HG03354 (cell line): ENCODE measurements around the gene ENTPD2.
A peak's percentile ranks its signal among the peaks of the same experiment; 100 is the strongest.
"Not testable (repeated sequence)": the region's sequence is repeated elsewhere in the genome, so short reads cannot be mapped to it uniquely, and the experiment has no call there.

Experiments
- ATAC-seq: cut with Tn5 transposase; IDR thresholded peaks from one replicate; pipeline ENCODE4 v1.9.1; 2021; ENCODE audit warnings: mild to moderate bottlenecking; ENCODE audit not compliant: unreplicated experiment, poor library complexity, severe bottlenecking

ENTPD2 gene

DNA sequence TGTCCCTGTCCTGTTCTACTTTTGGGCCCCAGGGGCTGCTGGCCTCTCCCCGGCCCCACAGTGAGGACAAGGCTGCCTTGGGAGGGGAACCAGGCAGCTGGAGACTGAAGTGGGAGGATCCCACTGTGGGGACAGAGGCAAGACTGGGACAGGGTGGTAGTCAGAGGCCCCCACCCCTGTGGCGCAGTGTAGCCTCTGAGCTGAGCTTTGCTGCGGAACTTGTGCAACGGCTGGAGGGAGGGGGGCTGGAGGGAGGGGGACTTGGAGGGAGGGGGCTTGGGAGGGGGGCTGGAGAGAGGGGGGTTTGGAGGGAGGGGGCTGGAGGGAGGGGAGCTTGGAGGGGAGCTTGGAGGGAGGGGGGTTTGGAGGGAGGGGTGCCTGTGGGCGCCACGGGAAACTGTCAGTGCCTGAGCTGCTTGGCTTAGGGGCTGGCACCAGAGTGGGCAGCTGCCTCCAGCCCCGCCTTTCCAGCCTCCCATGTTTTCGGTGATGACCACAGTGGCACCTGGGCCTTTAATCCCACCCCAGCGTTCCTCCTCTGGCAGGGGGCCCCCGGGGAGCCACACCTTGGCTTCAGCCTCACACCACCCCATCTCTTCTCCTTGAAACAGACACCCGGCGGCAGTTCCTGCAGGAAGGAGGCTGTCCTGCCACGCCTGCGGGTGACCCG is 19.7 kb downstream of the ENTPD2 start:
- no peak for ATAC-seq

DNA sequence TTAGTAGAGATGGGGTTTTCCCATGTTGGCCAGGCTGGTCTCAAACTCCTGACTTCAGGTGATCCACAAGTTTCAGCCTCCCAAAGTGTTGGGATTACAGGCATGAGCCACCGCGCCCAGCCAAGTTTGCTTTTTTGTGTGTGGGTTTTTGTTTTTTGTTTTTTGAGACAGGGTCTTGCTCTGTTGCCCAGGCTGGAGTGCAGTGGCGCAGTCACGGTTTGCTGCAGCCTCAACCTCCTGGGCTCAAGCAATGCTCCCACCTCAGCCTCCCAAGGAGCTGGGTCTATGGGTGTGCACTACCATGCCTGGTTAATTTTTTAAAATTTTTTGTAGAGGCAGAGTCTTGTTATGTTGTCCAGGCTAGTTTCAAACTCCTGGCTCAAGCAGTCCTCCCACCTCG is 20.4 kb downstream of the ENTPD2 start:
- ATAC-seq, result not testable (repeated sequence)

DNA sequence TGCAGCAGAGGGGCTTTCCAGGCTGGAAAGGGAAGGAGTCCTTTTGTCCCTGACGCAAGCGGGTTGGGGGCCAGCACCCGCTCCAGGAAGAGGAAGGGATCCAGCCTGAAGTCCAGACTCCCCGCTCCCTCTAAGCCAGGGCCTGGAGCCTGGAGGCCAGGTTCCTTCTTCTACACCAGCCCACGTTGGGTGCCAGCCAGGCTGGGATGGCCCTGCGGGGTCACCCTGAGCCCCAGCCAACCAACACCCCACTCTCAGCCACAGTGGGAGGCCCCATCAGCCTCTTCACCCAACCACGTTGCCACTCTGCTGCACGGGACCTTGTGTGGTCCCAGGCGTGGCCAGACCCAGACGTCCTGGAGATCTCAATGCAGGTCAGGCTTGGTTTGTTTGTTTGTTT is 21.0 kb downstream of the ENTPD2 start:
- ATAC-seq, result no peak

DNA sequence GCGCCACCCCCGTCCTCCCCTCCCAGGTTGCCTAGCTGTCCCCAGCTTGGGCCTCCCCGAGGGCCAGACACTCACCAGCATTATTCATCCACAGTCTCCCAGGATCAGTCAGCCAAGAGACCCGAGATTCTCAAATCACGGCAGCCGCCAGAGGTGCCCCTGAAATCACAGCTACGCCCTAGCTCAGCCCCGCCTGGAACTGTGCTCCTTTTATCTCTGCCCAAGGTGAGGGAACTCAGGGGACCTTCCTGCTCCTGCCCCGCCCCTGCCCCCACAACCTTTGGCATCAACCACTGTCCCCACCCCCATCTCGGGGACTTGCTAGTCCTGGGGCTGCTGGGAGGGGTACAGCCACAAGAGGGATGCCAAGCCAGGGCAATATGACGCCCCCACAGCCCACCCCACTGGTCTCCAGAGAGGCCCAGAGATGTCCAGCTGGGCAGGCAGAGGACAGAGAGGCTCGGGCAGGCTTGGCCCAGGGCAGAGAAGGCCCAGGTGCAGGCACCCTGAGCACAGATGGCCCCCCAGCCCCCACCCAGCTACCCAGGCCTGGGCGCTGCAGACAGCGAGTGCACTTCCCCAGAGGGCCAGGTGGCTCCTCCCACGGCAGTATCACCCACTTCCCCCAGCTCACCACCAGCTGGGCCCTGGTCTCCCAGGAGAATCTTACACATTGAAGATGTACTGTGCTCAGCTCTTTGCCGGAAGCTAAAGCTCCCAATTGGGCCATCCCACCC is 21.8 kb downstream of the ENTPD2 start, which contains the start of gene FUT7:
FUT7 (minus strand) TSS at position 185 of the 737 bp plus-strand sequence; CDS start at position 88, 97 bp downstream.
- ATAC-seq, result no peak

DNA sequence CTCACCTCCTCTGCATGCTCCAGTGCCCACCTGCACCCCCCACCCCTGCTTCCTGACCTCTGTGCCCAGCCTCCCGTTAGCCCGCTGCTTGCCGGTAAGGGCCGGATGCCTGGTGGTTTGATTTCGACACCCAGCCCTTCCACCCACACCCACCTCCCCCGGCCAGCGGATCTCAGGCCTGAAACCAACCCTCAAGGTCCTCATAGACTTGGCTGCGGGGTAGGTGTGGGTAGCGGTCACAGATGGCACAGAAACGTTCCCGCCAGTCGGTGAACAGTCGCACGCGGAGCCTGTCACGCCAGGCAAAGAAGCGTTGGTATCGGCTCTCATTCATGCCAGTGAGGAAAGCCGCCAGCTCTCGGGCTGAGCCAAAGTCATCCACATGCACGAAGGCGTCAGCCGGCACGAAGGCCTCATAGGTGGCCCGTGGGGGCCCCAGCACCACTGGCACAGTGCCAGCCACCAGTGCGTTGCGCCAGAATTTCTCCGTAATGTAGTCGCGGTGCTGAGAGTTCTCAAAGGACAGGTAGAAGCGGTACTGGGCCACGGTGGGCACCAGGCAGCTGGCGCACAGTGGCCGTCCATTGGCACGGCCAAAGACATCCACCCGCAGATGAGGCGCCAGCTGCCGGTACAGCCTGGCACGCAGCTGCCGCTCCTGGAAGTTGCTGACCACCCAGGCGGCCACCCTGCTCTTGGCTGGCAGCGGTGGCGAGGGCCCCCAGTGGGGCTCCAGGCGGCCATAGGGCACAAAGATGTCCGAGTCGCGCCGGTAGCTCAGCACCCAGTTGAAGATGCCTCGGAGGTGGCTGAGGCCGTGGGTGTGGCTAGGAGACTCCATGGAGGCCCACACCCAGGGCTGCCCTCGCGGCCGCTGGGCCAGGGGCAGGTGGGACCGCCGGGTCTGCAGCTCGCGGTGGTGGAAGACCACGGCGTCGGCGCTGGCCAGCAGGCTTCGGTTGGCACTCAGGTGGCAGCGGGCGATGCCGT is 23.0 kb downstream of the ENTPD2 start:
- no peak for ATAC-seq

DNA sequence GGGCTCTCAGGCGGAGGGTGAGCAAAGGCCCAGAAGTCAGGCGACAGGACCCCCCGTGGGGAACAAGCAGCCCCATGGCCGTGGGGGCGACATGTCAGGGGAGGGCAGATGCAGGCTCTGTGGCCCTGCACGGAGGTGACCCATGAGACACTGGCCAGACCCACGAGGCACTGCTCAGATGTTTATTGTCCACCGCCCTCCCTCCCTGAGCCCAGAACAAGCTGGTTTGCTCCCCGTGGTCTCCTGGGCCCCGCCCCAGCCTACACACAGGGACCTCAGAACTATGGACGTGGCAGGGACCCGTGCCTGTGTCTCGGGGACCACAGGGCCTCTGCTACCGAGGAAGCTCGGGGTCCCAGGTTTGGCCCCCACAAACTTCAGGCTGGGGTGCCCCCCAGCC is 23.9 kb downstream of the ENTPD2 start:
- ATAC-seq, result no peak

DNA sequence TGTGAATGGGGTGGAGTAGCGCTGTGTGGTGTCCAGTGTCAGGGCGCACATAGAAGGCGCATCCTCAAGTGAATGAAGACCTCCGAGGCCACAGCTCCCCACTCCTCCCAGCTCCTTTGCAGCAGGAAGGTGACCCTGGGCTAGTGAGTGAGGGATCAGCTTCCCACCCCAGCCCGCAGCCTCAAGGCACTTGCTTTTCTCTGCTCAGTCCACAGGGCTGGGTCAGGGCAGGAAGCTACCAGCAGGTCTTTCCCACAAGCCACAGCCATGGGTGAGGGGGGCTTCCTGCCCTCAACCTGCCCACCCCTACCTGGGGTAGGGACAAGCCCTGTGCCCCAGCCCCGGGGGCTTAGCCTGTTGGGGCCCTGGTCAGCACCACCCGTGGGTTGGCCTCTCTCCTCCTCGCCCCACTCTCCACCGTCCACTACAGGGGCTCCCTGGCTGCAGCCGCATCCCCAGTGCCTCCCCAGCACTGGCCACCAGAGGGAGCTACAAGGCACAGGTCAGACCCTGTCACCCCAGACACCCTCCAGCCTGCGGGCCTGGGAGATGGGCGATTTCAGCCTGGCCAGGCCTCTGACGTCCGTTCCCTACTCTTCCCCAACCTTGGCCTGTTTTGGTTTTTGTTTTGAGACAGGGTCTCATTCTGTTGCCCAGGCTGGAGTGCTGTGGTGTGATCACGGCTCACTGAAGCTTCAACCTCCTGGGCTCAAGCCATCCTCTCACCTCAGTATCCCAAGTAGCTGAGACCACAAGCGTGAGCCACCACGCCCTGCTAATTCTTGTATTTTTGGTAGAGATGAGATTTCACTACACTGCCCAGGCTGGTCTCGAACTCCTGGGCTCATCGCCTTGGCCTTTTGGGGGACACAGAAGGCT is 24.6 kb downstream of the ENTPD2 start:
- peak; percentile 45 for ATAC-seq

DNA sequence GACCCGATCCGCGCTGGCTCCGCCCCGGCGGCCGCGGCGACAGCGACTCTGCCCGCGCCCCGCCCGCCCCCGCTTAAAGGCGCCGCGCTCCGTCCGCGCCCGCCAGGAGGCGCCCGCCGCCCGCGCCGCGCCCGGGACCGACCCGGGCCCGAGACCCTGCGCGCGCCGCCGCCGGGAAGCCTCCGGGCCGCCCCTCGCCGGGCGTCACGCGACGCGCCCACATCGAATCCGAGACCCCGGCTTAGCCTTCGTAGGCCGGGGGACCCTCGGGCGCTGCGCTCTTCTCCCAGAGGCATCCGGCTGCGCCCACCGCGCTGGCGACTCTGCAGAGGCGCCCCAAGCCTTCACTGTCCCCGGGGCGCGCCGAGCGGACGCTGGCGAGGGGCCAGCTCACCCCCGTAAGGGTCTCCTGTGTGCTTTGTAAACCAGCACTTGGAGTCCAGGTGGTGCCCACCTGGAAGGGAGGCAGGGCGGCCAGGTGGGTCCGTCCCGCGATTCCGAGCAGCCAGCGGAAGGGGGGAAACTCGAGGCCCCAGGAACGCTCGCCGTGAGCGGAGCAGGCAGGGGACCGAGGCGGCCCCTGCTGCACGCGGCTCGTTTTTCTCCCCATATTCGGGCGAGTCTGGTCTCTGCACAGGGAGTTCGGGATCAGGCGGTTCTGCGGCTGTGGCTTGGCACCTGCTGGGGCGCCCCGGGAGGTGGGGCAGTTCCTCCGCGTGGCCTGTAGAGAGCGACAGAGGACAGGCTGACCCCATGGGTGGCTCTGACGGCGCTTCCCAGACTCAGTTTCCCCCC is 25.4 kb downstream of the ENTPD2 start:
- ATAC-seq, result peak; percentile 50

DNA sequence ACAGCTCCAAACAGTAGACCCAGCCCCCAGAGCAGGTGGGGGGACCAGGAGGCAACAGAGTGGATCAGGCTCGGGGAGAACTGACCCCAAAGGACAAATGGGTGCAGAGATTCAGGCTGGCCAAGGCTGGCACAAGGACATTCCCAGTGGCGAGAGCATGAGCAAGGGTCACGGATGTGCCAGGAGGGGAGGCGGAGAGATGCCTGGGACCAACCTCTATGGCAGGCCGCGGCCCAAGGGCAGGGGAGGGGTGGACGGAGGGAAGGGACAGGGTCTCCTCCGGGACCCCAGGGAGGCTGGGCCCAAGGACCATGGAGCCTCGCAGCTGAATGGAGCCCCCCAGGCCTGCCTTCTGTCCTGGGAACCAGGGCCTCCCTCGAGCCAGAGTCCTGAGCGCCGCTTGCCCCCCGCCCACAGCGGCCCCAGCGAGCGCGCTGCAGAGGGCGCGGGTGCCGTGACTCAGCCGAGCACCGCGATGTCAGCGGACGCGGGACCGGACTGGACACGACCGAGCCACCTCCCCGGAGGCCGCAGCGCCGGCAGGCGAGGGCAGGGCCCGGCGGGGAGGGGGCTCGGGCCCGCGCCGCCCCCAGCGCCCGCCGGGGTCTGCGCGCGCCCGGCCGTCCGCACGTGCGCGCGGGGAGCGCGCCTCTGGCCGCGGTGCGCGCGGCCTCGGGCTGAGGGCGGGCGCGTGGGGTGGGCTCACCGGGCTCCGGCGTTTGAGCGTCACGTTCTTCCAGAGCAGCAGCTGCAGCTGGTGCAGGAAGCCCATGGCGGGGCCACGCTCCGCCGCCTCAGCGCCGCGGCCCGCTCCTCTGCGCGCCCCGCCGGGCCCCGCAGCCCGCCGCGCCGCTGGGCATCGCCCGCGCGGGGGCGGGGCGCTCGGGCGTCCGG is 26.2 kb downstream of the ENTPD2 start, which contains the start of gene ABCA2:
ABCA2 (minus strand) TSS at position 869 of the 894 bp plus-strand sequence; CDS start at position 772, 97 bp downstream.
- ATAC-seq, result no peak

DNA sequence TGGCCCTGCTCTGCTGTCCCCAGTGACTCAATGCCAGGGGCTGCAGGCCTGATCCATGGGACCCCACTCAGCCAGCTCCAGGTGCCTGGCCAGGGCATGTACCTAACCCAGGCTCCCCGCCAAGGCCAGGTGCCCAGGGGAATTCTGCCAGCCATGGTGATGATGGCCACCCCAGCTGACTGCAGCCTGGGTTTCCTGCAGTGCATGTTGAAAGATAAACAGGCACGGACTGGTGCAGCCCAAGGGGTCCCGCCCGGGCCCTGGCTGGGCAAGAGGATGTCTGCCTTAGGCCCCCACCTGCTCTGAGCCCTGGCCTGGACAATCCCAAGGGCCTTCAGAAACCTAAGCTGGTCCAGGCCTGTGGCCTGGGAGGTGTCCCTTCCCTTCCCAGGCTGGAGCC is 27.0 kb downstream of the ENTPD2 start:
- no peak for ATAC-seq

DNA sequence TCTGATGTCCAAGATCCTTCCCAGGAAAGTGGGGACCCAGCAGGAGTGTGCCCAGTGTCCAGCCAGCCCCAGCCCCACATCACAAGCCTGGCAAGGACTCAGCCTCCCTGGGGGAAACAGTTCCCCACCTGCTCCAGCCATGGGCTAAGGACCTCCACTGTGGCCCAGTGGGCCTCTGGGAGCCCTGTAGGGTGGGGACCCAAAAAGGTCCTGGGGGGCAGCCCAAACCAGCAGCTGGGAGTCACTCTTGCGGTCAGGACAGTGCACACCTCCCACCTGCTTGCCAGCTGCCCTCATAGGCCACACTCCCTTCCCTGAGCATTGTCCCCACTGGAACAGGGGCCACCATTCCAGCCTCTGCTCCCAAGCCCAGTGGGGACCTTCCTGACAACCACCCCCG is 27.5 kb downstream of the ENTPD2 start:
- ATAC-seq, result no peak

DNA sequence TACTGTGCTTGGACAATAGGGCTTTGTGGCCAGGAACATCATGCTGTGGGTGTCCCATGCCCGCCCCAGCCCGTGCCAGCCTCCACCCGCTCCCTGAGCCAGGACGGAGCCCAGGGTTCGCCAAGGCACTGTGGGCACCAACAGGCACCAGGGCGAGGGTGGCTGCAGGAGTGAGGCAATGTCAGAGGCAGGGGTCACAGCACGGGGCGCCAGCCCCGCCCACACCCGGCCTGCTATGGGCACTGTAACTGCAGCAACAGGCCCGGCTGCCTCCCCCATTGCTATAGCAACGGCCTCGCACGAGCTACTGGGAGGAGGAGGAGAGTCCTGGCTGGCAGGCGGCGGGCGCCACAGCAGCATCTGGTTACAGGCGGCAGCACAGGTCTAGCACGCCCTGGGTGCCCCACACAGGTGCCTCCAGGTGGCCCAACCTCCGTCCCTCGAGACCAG is 28.3 kb downstream of the ENTPD2 start:
- ATAC-seq, result no peak

DNA sequence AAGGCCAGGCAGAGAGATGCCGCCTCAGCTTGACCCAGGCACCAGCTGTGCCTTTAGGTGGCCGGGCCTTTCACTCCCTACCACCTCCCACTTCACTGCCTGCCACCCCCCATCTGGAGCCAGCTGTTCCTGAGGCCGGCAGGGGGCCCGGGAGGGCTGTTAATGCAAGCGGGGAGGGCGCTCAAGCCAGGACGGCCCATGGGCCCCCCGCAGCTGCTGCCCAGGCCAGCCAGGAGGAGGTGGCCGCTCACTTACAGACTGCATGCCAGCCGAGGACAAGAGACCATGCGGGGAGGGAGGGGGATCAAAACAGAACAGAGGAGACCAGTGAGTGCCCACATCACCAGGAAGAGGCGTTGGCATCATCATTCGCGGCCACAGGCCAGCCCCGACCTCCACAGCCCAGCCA is 30.3 kb downstream of the ENTPD2 start:
- no peak for ATAC-seq

DNA sequence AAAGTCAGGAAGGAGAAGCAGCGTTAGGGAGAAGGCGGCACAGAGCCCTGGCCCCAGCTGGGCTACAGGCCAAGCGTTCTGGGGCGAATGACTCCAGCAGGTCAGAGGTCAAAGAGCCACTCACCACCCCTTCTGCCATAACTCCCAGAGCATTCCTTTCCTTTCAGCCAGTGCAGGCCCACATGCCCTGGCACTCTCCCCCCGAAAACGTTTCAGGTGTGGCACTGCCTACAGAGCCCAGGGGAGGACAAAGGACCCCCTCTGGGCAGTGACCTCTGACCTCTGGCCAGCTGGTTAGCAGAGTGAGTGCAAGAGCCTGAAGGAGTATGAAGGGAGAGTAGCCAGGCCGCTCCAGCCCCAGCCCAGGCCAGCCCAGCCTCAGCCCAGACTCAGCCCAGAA is 30.7 kb downstream of the ENTPD2 start:
- ATAC-seq, result no peak

DNA sequence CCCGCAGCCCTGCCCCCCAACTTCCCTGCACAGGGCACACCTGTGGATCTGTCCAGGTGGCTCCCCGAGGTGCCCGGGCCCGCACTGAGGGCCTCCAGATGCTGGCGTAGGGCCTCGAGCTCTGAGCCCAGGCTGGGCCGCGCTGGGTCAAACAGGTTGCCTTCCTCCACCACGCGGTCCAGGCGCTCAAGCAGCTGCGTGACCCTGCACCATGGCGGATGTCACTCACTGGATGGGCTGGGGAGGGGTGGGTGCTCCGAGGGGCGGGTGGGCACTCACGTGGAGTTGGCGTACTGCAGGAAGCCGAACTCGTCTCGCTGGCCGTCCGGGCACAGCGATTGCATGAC is 31.2 kb downstream of the ENTPD2 start:
- ATAC-seq, result no peak

DNA sequence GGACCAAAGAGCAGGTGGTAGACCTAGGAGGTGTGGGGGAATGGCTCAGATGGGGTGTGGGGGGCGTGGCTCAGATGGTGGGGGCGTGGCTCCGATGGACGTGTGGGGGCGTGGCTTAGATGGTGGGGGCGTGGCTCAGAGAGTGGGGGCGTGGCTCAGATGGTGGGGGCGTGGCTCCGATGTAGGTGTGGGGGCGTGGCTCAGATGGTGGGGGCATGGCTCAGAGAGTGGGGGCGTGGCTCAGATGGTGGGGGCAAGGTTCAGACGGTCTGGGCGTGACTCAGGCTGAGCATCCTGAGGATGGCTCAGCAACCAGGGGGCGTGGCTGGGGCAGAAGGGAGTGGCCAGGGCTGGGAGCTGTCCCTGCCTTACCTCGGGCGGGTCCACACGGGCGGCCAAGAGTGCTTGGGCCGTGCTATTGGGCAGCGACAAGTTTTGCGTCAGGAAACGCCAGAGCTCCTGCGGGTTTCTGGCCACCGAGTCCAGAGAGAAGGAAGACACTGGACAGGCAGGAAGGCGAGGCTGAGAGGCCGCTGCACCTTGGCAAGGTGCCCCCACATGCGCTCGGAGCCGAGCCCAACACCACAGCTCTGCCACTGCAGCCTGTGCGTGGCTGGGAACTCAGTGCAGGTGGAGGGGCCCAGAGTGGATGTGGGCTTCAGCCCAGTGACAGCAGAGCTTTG is 31.7 kb downstream of the ENTPD2 start:
- ATAC-seq, result no peak

DNA sequence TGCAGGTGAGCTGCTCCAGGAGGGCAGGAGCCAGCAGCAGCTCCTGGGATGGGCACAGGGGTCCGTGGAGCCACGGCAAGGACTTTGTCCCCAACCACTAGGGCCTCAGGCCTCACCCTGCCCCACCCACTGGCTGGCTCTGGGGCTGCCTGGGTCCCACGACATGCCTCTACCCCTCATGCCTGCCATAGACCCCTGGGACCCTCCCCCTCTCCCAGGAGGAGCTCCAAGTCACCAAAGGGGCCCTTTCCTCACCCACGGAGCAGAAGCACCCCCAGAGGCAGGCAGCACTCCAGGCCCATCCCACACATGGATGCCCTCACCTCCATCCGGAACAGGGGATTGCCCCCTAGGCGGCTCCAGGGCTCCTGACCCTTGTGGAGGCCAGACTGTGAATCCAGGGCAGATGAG is 32.3 kb downstream of the ENTPD2 start:
- ATAC-seq, result no peak
